Measurements from ENCODE around the gene TENM4.

- TF ChIP-seq CTCF (IDR thresholded peaks at IDR 0.05): no peak
- TF ChIP-seq REST (IDR thresholded peaks at IDR 0.05): no peak
- no peak for TF ChIP-seq RCOR1 (IDR thresholded peaks at IDR 0.05; ENCODE audit: low read depth, low read length)
- TF ChIP-seq ZSCAN20 (CRISPR knock-in tag; IDR thresholded peaks at IDR 0.05): no peak
- TF ChIP-seq PBX3 (IDR thresholded peaks at IDR 0.05): no peak
- TF ChIP-seq ZFP36 (IDR thresholded peaks at IDR 0.05; ENCODE audit: borderline replicate concordance, partially characterized antibody): no peak
- no peak for TF ChIP-seq CEBPB (IDR thresholded peaks at IDR 0.05)
- TF ChIP-seq POLR2A (IDR thresholded peaks at IDR 0.05; ENCODE audit: low read length): no peak
- no peak for TF ChIP-seq USF2 (IDR thresholded peaks at IDR 0.05)
- TF ChIP-seq RFX5 (IDR thresholded peaks at IDR 0.05): no peak
- no peak for TF ChIP-seq JUNB (IDR thresholded peaks at IDR 0.05)
- TF ChIP-seq CBX8 (IDR thresholded peaks at IDR 0.05): no peak
Observed at GRCh38 chr11:78840623-78841022, 600.2 kb downstream of the TENM4 start.
